ENCODE results near the gene CREB3L2. TPM values are rescaled to one million over a fixed set of nuclear protein-coding genes. Genes with fewer than 3 reads are reported as not detected.

CREB3L2 gene
- total and polyA plus RNA-seq, 2 of the 13 experiments (the other 11 are each of a cell fraction or from before 2014, with no cell fraction given), result 22.1 to 41.1 TPM

DNA sequence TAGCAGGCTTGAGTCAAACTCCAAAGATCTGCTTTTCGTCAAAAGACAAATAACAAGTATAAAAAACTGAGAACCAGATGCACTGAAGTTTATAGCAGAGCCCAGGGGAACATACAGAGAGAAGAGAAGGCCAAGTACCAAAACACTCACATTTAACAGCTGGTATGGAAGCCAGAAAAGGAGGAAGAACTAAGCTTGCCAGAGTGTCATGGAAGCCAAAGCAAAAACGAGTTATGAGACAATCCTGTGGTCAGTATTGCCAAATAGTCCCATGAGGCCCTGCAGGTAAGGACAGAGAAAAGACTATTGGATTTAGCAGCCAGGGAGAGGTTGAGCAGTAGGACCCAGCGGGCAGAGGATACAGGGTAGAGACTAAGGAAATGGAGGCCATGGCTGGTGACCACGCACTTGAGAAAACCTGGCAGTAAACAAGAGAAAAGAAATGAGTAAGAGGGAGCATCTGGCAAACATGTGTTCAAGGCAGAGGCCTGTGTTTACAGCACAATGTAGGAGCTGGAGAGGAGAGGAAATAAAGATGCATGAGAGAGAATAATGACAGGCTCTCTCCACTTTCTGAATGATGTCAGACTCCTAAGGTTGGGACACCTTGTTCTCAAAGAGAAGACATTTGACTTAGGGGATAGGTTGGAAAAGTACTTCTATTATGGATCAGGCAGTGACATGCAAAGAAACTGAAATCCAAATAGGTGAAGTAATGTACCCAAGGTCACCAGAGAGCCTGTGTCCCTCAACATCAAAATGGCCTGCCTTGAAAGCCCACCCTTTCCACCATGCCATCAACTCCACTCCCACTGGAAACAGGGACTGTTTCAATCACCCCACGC, 9.1 kb downstream of the CREB3L2 start (continued):
- TF ChIP-seq, protein P1, sequence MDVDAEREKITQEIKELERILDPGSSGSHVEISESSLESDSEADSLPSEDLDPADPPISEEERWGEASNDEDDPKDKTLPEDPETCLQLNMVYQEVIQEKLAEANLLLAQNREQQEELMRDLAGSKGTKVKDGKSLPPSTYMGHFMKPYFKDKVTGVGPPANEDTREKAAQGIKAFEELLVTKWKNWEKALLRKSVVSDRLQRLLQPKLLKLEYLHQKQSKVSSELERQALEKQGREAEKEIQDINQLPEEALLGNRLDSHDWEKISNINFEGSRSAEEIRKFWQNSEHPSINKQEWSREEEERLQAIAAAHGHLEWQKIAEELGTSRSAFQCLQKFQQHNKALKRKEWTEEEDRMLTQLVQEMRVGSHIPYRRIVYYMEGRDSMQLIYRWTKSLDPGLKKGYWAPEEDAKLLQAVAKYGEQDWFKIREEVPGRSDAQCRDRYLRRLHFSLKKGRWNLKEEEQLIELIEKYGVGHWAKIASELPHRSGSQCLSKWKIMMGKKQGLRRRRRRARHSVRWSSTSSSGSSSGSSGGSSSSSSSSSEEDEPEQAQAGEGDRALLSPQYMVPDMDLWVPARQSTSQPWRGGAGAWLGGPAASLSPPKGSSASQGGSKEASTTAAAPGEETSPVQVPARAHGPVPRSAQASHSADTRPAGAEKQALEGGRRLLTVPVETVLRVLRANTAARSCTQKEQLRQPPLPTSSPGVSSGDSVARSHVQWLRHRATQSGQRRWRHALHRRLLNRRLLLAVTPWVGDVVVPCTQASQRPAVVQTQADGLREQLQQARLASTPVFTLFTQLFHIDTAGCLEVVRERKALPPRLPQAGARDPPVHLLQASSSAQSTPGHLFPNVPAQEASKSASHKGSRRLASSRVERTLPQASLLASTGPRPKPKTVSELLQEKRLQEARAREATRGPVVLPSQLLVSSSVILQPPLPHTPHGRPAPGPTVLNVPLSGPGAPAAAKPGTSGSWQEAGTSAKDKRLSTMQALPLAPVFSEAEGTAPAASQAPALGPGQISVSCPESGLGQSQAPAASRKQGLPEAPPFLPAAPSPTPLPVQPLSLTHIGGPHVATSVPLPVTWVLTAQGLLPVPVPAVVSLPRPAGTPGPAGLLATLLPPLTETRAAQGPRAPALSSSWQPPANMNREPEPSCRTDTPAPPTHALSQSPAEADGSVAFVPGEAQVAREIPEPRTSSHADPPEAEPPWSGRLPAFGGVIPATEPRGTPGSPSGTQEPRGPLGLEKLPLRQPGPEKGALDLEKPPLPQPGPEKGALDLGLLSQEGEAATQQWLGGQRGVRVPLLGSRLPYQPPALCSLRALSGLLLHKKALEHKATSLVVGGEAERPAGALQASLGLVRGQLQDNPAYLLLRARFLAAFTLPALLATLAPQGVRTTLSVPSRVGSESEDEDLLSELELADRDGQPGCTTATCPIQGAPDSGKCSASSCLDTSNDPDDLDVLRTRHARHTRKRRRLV (CRISPR knock-in tag; IDR thresholded peaks at IDR 0.05), result no peak
- TF ChIP-seq, protein P2, sequence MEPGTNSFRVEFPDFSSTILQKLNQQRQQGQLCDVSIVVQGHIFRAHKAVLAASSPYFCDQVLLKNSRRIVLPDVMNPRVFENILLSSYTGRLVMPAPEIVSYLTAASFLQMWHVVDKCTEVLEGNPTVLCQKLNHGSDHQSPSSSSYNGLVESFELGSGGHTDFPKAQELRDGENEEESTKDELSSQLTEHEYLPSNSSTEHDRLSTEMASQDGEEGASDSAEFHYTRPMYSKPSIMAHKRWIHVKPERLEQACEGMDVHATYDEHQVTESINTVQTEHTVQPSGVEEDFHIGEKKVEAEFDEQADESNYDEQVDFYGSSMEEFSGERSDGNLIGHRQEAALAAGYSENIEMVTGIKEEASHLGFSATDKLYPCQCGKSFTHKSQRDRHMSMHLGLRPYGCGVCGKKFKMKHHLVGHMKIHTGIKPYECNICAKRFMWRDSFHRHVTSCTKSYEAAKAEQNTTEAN (CRISPR knock-in tag; conservative IDR thresholded peaks at IDR 0.05), result no peak
- TF ChIP-seq MLLT10 (CRISPR knock-in tag; IDR thresholded peaks at IDR 0.05) (no peak), NR2F6 (IDR thresholded peaks at IDR 0.05) (no peak), NR2F6 (CRISPR knock-in tag; IDR thresholded peaks at IDR 0.05) (no peak), ZMYM2 (CRISPR knock-in tag; IDR thresholded peaks at IDR 0.05) (no peak), ZNF263 (CRISPR knock-in tag; IDR thresholded peaks at IDR 0.05) (no peak), TBX2 (CRISPR knock-in tag; IDR thresholded peaks at IDR 0.05; ENCODE audit: borderline replicate concordance) (no peak), ZNF230 (CRISPR knock-in tag; IDR thresholded peaks at IDR 0.05) (0 out of 2 replicates have a peak, but pooled peaks have one; percentile 49)
- TF ChIP-seq, protein P3, sequence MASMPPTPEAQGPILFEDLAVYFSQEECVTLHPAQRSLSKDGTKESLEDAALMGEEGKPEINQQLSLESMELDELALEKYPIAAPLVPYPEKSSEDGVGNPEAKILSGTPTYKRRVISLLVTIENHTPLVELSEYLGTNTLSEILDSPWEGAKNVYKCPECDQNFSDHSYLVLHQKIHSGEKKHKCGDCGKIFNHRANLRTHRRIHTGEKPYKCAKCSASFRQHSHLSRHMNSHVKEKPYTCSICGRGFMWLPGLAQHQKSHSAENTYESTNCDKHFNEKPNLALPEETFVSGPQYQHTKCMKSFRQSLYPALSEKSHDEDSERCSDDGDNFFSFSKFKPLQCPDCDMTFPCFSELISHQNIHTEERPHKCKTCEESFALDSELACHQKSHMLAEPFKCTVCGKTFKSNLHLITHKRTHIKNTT (CRISPR knock-in tag; IDR thresholded peaks at IDR 0.05), result no peak
- TF ChIP-seq, protein P4, sequence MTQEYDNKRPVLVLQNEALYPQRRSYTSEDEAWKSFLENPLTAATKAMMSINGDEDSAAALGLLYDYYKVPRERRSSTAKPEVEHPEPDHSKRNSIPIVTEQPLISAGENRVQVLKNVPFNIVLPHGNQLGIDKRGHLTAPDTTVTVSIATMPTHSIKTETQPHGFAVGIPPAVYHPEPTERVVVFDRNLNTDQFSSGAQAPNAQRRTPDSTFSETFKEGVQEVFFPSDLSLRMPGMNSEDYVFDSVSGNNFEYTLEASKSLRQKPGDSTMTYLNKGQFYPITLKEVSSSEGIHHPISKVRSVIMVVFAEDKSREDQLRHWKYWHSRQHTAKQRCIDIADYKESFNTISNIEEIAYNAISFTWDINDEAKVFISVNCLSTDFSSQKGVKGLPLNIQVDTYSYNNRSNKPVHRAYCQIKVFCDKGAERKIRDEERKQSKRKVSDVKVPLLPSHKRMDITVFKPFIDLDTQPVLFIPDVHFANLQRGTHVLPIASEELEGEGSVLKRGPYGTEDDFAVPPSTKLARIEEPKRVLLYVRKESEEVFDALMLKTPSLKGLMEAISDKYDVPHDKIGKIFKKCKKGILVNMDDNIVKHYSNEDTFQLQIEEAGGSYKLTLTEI (CRISPR knock-in tag; conservative IDR thresholded peaks at IDR 0.05), result no peak
- TF ChIP-seq, protein P5, sequence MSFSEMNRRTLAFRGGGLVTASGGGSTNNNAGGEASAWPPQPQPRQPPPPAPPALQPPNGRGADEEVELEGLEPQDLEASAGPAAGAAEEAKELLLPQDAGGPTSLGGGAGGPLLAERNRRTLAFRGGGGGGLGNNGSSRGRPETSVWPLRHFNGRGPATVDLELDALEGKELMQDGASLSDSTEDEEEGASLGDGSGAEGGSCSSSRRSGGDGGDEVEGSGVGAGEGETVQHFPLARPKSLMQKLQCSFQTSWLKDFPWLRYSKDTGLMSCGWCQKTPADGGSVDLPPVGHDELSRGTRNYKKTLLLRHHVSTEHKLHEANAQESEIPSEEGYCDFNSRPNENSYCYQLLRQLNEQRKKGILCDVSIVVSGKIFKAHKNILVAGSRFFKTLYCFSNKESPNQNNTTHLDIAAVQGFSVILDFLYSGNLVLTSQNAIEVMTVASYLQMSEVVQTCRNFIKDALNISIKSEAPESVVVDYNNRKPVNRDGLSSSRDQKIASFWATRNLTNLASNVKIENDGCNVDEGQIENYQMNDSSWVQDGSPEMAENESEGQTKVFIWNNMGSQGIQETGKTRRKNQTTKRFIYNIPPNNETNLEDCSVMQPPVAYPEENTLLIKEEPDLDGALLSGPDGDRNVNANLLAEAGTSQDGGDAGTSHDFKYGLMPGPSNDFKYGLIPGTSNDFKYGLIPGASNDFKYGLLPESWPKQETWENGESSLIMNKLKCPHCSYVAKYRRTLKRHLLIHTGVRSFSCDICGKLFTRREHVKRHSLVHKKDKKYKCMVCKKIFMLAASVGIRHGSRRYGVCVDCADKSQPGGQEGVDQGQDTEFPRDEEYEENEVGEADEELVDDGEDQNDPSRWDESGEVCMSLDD (CRISPR knock-in tag; IDR thresholded peaks at IDR 0.05; ENCODE audit: borderline replicate concordance), result no peak
- TF ChIP-seq, protein P6, sequence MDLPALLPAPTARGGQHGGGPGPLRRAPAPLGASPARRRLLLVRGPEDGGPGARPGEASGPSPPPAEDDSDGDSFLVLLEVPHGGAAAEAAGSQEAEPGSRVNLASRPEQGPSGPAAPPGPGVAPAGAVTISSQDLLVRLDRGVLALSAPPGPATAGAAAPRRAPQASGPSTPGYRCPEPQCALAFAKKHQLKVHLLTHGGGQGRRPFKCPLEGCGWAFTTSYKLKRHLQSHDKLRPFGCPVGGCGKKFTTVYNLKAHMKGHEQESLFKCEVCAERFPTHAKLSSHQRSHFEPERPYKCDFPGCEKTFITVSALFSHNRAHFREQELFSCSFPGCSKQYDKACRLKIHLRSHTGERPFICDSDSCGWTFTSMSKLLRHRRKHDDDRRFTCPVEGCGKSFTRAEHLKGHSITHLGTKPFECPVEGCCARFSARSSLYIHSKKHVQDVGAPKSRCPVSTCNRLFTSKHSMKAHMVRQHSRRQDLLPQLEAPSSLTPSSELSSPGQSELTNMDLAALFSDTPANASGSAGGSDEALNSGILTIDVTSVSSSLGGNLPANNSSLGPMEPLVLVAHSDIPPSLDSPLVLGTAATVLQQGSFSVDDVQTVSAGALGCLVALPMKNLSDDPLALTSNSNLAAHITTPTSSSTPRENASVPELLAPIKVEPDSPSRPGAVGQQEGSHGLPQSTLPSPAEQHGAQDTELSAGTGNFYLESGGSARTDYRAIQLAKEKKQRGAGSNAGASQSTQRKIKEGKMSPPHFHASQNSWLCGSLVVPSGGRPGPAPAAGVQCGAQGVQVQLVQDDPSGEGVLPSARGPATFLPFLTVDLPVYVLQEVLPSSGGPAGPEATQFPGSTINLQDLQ (CRISPR knock-in tag; IDR thresholded peaks at IDR 0.05), result no peak
